Bronchial epithelial cell (primary cell): ENCODE data around the gene ZC3H4. TPM values are rescaled to one million over a fixed set of nuclear protein-coding genes. Genes with fewer than 3 reads are reported as not detected.

Experiments
- DNase-seq: peaks from one replicate; pipeline ENCODE4 v3.0.0-alpha.2; 2010; ENCODE audit warnings: low read depth
- FAIRE-seq: peaks from 2 replicates; lab custom pipeline; 2011; peaks lifted over from hg19 to GRCh38; lab: Jason Lieb, UNC
- H3K27me3 ChIP-seq: 2 replicates; pipeline ENCODE4 v1.5.1; 2011; ENCODE audit warnings: low read length; ENCODE audit not compliant: control insufficient read depth, insufficient read depth
- H3K36me3 ChIP-seq: 2 replicates; pipeline ENCODE4 v1.5.1; 2011; ENCODE audit warnings: low read length; ENCODE audit not compliant: control insufficient read depth, insufficient read depth
- H3K4me3 ChIP-seq: 2 replicates; pipeline ENCODE4 v1.5.1; 2011; ENCODE audit warnings: mild to moderate bottlenecking, low read depth, low read length, control low read depth
- total RNA-seq: library from RNA; depleted of rRNA; stranded (reverse); fragments of >200 nt; gene quantifications from 2 replicates; pipeline ENCODE4 v1.2.1, GENCODE V29; 2014
- TF ChIP-seq, protein P1 (sequence below): IDR thresholded peaks from 2 replicates; pipeline ENCODE4 v1.5.1; 2011; ENCODE audit warnings: mild to moderate bottlenecking, moderate library complexity, low read length, control low read depth, inconsistent platforms; ENCODE audit not compliant: insufficient read depth, severe bottlenecking

The ZC3H4 gene
- total RNA-seq, 1 donor from 2014 or later = 2.6 TPM

DNA sequence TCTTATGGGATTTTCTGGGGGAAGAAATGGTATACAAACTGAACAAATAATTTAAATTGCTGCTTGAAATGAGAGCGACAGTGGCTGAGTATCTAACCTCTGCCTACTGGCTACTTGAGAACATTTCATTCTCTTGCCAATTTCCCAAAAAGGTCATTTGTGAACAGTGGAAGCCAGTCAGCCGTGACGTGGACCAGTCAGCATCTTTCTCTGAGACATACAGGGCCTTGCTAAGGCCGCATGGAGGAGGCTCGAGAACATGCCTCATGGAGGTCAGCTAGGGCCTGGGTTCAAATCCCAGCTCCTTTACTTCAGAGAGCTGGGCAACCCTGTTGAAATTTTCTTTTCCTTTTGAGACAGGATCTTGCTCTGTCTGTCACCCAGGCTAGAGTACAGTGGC lies 20.3 kb downstream of the ZC3H4 start:
- Histone ChIP-seq H3K36me3 (peaks cover 21% of the 10 kb centered on the region), H3K4me3 (no peak overlapping the region), H3K27me3 (no peaks in the 10 kb centered on the region)
- no peak for FAIRE-seq
- TF ChIP-seq, protein P1, sequence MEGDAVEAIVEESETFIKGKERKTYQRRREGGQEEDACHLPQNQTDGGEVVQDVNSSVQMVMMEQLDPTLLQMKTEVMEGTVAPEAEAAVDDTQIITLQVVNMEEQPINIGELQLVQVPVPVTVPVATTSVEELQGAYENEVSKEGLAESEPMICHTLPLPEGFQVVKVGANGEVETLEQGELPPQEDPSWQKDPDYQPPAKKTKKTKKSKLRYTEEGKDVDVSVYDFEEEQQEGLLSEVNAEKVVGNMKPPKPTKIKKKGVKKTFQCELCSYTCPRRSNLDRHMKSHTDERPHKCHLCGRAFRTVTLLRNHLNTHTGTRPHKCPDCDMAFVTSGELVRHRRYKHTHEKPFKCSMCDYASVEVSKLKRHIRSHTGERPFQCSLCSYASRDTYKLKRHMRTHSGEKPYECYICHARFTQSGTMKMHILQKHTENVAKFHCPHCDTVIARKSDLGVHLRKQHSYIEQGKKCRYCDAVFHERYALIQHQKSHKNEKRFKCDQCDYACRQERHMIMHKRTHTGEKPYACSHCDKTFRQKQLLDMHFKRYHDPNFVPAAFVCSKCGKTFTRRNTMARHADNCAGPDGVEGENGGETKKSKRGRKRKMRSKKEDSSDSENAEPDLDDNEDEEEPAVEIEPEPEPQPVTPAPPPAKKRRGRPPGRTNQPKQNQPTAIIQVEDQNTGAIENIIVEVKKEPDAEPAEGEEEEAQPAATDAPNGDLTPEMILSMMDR = no peak
- DNase-seq = no peak

GRCh38 chr19:47089767-47090350 lies 23.7 kb downstream of the ZC3H4 start:
- no peak overlapping the region for H3K4me3 ChIP-seq
- DNase-seq (no peak), FAIRE-seq (no peak)
- H3K27me3 ChIP-seq = no peaks in the 10 kb centered on the region
- peaks cover 33% of the 10 kb centered on the region for H3K36me3 ChIP-seq
- TF ChIP-seq, protein P1 = no peak

GRCh38 chr19:47086280-47086679 lies 27.3 kb downstream of the ZC3H4 start:
- TF ChIP-seq, protein P1 = no peak

GRCh38 chr19:47084879-47085439 lies 28.6 kb downstream of the ZC3H4 start:
- no peaks in the 10 kb centered on the region for H3K27me3 ChIP-seq
- H3K36me3 ChIP-seq = peaks cover 37% of the 10 kb centered on the region
- FAIRE-seq (no peak), DNase-seq (no peak)
- TF ChIP-seq, protein P1 = no peak
- no peak overlapping the region for H3K4me3 ChIP-seq

More at GRCh38 chr19:47086280-47086679, 27.3 kb downstream of the ZC3H4 start:
- H3K4me3 ChIP-seq = no peak overlapping the region
- no peak for FAIRE-seq
- H3K27me3 ChIP-seq = no peaks in the 10 kb centered on the region
- H3K36me3 ChIP-seq = peaks cover 36% of the 10 kb centered on the region
- no peak for DNase-seq

DNA sequence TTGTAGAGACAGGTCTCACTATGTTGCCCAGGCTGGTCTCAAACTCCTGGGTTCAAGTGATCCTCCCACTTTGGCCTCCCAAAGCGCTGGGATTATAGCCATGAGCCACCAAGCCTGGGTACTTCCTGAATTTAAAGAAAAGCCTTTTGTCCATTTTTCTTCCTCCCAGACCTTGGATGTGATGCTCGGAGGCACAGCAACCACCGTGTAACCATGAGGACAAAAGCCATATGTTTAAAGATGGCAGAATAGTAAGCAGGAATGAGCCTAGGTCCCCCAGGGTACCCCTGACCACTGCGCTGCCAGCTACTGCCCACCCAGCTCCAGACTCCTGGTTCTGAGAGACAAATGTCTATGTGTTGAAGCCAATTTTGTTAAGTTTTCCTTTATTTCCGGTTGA lies 31.1 kb downstream of the ZC3H4 start:
- Histone ChIP-seq H3K36me3 (peaks cover 27% of the 10 kb centered on the region), H3K27me3 (no peaks in the 10 kb centered on the region), H3K4me3 (no peak overlapping the region)
- TF ChIP-seq, protein P1 = no peak
- FAIRE-seq (no peak), DNase-seq (no peak)
